A549 (cell line): ENCODE data around the gene CCDC60. TPM values are rescaled to one million over a fixed set of nuclear protein-coding genes. Genes with fewer than 3 reads are reported as not detected.

Experiments
- ATAC-seq, 2 experiments: fragments of 200-7000 bp in 1 of 2; fragments of >200 bp in 1 of 2; cut with Nextera tagmentation in 1 of 2; cut with Tn5 transposase in 1 of 2; 3 replicates each; pipeline versions ENCODE4 v1.8.0 to v1.9.1; 2018 to 2020; ENCODE audit warnings: mild to moderate bottlenecking in 1 of 2, moderate library complexity in 1 of 2
- CTCF ChIA-PET: fragments of 300-600 bp; sonication (Branson Sonifier 250); formaldehyde crosslinking; extraction: SDS; loops from one replicate; lab custom pipeline; 2021; ENCODE audit warnings: antibody characterized with exemption, inconsistent platforms; lab: Yijun Ruan, JAX
- POLR2A ChIA-PET: fragments of 350-600 bp; formaldehyde crosslinking; extraction: SDS; loops from one replicate; lab custom pipeline; 2021; ENCODE audit warnings: antibody characterized with exemption, inconsistent platforms; lab: Yijun Ruan, JAX
- DNase-seq, 2 experiments: peaks; one replicate each; pipeline versions ENCODE4 v3.0.0 to v3.0.0-alpha.2; 2011 to 2016; ENCODE audit warnings: low read depth in 1 of 2, low spot score in 1 of 2
- FAIRE-seq: peaks from 2 replicates; lab custom pipeline; 2011; peaks lifted over from hg19 to GRCh38; lab: Jason Lieb, UNC
- H3K27ac ChIP-seq, 2 experiments: fragments of >200 bp; sonication (Bioruptor Twin); formaldehyde crosslinking; 3 replicates each; pipeline ENCODE4 v1.5.1; 2016 to 2017
- H3K4me1 ChIP-seq: fragments of >200 bp; sonication (Bioruptor Twin); formaldehyde crosslinking; 3 replicates; pipeline ENCODE4 v1.6.1; 2016
- H3K4me2 ChIP-seq: fragments of >200 bp; sonication (Bioruptor Twin); formaldehyde crosslinking; 3 replicates; pipeline ENCODE4 v1.6.1; 2016
- H3K4me3 ChIP-seq: fragments of >200 bp; sonication (Bioruptor Twin); formaldehyde crosslinking; 3 replicates; pipeline ENCODE4 v1.5.1; 2016
- H3K9me3 ChIP-seq: fragments of >200 bp; sonication (Bioruptor Twin); formaldehyde crosslinking; 3 replicates; pipeline ENCODE4 v1.6.1; 2016
- BCL3 ChIP-seq: fragments of >200 bp; sonication (Bioruptor Twin); formaldehyde crosslinking; IDR thresholded peaks from 3 replicates; pipeline ENCODE4 v1.6.1; 2016
- BHLHE40 ChIP-seq: IDR thresholded peaks from 2 replicates; pipeline ENCODE4 v1.6.1; 2012; ENCODE audit warnings: low read depth, low read length, inconsistent platforms
- CHD4 ChIP-seq: fragments of 200-600 bp; sonication (generic); IDR thresholded peaks from 2 replicates; pipeline ENCODE4 v1.6.1; 2016; ENCODE audit warnings: antibody characterized with exemption, mild to moderate bottlenecking, borderline replicate concordance
- ESRRA ChIP-seq: fragments of 150-350 bp; IDR thresholded peaks from 2 replicates; pipeline ENCODE4 v1.6.1; 2014; ENCODE audit warnings: mild to moderate bottlenecking, low read length, borderline replicate concordance
- HDAC2 ChIP-seq: fragments of 200-600 bp; sonication (generic); IDR thresholded peaks from 2 replicates; pipeline ENCODE4 v1.6.1; 2016
- HES2 ChIP-seq: fragments of >200 bp; sonication (Bioruptor Twin); formaldehyde crosslinking; IDR thresholded peaks from 2 replicates; pipeline ENCODE4 v1.6.1; 2016
- KDM1A ChIP-seq: fragments of 200-600 bp; sonication (generic); IDR thresholded peaks from 2 replicates; pipeline ENCODE4 v1.6.1; 2016; ENCODE audit warnings: low read depth, mild to moderate bottlenecking
- KDM5A ChIP-seq: fragments of 200-600 bp; sonication (generic); IDR thresholded peaks from 2 replicates; pipeline ENCODE4 v1.6.1; 2016; ENCODE audit warnings: antibody characterized with exemption, mild to moderate bottlenecking
- MAFK ChIP-seq: fragments of 450-650 bp; IDR thresholded peaks from 2 replicates; pipeline ENCODE4 v1.6.1; 2014; ENCODE audit not compliant: partially characterized antibody
- MAX ChIP-seq: IDR thresholded peaks from 2 replicates; pipeline ENCODE4 v1.6.1; 2012
- MAZ ChIP-seq: fragments of 150-350 bp; IDR thresholded peaks from 2 replicates; pipeline ENCODE4 v1.6.1; 2014; ENCODE audit warnings: antibody characterized with exemption, low read depth, low read length, borderline replicate concordance
- PHF8 ChIP-seq: fragments of 200-600 bp; sonication (generic); IDR thresholded peaks from 2 replicates; pipeline ENCODE4 v1.6.1; 2016; ENCODE audit warnings: low read depth, mild to moderate bottlenecking, antibody characterized with exemption, moderate library complexity, borderline replicate concordance
- RARB ChIP-seq: fragments of 250-450 bp; sonication (Bioruptor Pico); IDR thresholded peaks from 2 replicates; pipeline ENCODE4 v1.8.0; 2021; ENCODE audit warnings: mild to moderate bottlenecking, moderate library complexity
- REST ChIP-seq: fragments of 200-600 bp; sonication (generic); IDR thresholded peaks from 2 replicates; pipeline ENCODE4 v1.6.1; 2016; ENCODE audit warnings: antibody characterized with exemption, mild to moderate bottlenecking, moderate library complexity
- RFX5 ChIP-seq: fragments of 450-650 bp; IDR thresholded peaks from 2 replicates; pipeline ENCODE4 v1.7.1; 2014; ENCODE audit warnings: antibody characterized with exemption, mild to moderate bottlenecking, moderate library complexity
- ZC3H11A ChIP-seq: fragments of 450-650 bp; IDR thresholded peaks from 2 replicates; pipeline ENCODE4 v1.6.1; 2014; ENCODE audit warnings: antibody characterized with exemption, mild to moderate bottlenecking
- ZNF302 ChIP-seq: fragments of 250-450 bp; sonication (Bioruptor Pico); IDR thresholded peaks from 2 replicates; pipeline ENCODE4 v1.9.0; 2021; ENCODE audit warnings: inconsistent platforms, mild to moderate bottlenecking, moderate library complexity
- WGBS: methylation state at CpG from one replicate; pipeline ENCODE4 v1.1.6; 2017; ENCODE audit errors: missing lambda C conversion rate; 5-methylcytosine and 5-hydroxymethylcytosine counted together
- polyA minus RNA-seq: library from RNA; depleted of rRNA, polyadenylated mRNA; stranded (reverse); fragments of >200 nt; gene quantifications from 2 replicates; pipeline ENCODE4 v1.2.3, GENCODE V29; 2011; rRNA and poly(A)+ RNA removed
- polyA plus RNA-seq, 4 experiments: library from polyadenylated mRNA; depleted of rRNA in 3 of 4; stranded (reverse); fragments of >200 nt; fragmentation: RNase III in 1 of 4; extraction: RNeasy Plus Mini Kit Qiagen cat#74134 plus additional on column Dnase treatment in 1 of 4; gene quantifications; 2 replicates in 3 of 4; 3 replicates in 1 of 4; pipeline ENCODE4 v1.2.3, GENCODE V29; 2011 to 2017
- TF ChIP-seq, protein P1 (sequence below): fragments of 150-350 bp; IDR thresholded peaks from 2 replicates; pipeline ENCODE4 v1.6.1; 2014; ENCODE audit warnings: low read depth, mild to moderate bottlenecking, low read length

CCDC60 gene, protein sequence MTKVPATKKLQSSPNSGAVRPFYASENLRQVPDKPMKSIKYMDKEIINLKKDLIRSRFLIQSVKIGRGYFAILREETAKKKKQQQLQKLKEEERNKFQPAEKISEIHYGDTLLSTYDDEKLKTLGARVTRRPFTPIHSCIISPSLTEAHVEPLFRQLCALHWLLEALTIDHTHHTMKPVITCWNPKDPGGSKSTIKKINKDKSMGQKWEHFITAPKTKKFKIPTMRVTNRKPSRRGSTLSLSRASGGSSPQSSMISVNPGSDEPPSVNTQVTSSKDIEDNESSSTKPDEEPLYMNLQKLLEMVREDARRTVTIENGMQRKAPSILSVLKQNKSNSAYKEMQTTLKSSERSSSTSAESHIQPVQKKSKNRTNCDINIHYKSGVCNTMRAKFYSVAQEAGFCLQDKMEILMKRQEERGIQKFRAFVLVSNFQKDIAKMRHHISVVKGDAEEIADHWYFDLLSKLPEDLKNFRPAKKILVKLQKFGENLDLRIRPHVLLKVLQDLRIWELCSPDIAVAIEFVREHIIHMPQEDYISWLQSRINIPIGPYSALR
- 0.09 TPM in 1 of 2 replicates, not detected in the other for polyA plus RNA-seq (2011; rRNA removed)
- not detected in 2 replicates for polyA plus RNA-seq (2012; cell fraction: cytosol; rRNA removed)
- polyA plus RNA-seq (2012; cell fraction: nucleus; rRNA removed): not detected in 2 replicates
- polyA plus RNA-seq (2017; fragmentation: RNase III; extraction: RNeasy Plus Mini Kit Qiagen cat#74134 plus additional on column Dnase treatment): not detected in 3 replicates
- polyA minus RNA-seq: not detected in 2 replicates

DNA sequence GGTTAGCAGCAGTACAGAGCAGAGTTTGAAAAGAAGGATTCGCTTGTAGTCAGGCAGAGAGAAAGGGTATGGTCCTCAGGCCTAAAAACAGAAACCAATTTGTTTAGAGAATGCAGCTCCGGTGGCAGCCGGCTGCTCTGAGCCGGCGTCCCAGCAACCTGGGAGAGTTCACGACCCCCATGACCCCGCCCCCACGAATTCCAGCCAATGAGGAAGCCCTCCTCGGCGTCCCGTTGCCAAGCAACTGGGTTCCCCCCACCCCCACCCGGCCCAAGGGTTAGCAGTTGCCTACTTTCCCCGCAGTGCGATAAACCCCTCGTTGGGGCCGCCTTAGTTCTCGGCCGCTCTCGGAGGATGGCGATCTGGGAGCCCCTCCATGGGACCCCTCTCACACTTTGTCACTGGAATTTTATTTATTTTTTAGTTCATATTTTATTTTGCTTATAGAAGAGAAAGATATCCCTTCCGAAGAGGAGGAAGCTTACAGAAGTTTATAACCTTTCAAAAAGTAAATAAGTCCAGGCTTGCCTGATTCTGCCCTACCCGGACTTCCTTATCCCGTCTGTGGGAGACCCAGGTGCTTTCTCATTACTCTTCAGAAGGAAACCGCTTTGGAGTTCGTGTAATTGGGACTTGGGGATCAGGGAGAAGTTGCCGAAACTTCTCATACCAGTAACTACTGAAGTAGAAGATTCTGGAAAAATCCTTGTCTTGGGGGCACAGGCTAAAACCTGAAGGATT is at the start of gene CCDC60:
Gene CCDC60, plus strand, starts transcription at position 300 of the 741 bp plus-strand sequence. CDS start 448 bp downstream, outside the sequence.
- Histone ChIP-seq H3K4me3 (no peak within 1 kb of the TSS), H3K4me2 (no peak within 1 kb of the TSS), H3K27ac (no peak within 1 kb of the TSS), H3K9me3 (no peaks in the 10 kb centered on the region), H3K4me1 (no peaks in the 10 kb centered on the region)
- WGBS: 52% methylated on average over 20 of the region's 26 CpGs
- DNase-seq (no peak), FAIRE-seq (no peak), ATAC-seq (no peak)
- CTCF ChIA-PET: no interaction called here
- no peak for TF ChIP-seq KDM5A
- no peak for TF ChIP-seq ESRRA
- TF ChIP-seq ZC3H11A: no peak
- no peak for TF ChIP-seq RFX5
- no peak for TF ChIP-seq ZNF302
- no peak for TF ChIP-seq REST
- no peak for TF ChIP-seq BHLHE40
- TF ChIP-seq BCL3: no peak
- TF ChIP-seq, protein P1, sequence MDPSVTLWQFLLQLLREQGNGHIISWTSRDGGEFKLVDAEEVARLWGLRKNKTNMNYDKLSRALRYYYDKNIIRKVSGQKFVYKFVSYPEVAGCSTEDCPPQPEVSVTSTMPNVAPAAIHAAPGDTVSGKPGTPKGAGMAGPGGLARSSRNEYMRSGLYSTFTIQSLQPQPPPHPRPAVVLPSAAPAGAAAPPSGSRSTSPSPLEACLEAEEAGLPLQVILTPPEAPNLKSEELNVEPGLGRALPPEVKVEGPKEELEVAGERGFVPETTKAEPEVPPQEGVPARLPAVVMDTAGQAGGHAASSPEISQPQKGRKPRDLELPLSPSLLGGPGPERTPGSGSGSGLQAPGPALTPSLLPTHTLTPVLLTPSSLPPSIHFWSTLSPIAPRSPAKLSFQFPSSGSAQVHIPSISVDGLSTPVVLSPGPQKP: no peak
- TF ChIP-seq HDAC2: no peak
- TF ChIP-seq PHF8: no peak
- TF ChIP-seq RARB (CRISPR knock-in tag): no peak
- TF ChIP-seq MAFK: no peak
- no peak for TF ChIP-seq CHD4
- no peak for TF ChIP-seq MAZ
- TF ChIP-seq MAX: no peak
- no peak for TF ChIP-seq KDM1A
- TF ChIP-seq HES2: no peak
- TF ChIP-seq, all 56 proteins: peak for 0
- POLR2A ChIA-PET: no interaction called here
